Measurements from ENCODE around the gene MAML2.
A peak's percentile ranks its signal among the peaks of the same experiment; 100 is the strongest.

Gene MAML2

GRCh38 chr11:95991101-95991500, 351.9 kb downstream of the MAML2 start:
- Histone ChIP-seq H3K9me3 (ENCODE audit: control insufficient read depth, low read length) (no peaks in the 10 kb centered on the region), H3K4me3 (ENCODE audit: low read length) (peak overlapping the region; percentile 51), H3K27me3 (replicated peaks; ENCODE audit: control insufficient read depth, insufficient read depth, low read length) (no peaks in the 10 kb centered on the region), H3K36me3 (ENCODE audit: control insufficient read depth, insufficient read depth, low read length, severe bottlenecking) (peaks cover 4% of the 10 kb centered on the region), H3K9ac (ENCODE audit: low read length) (peak overlapping the region; percentile 46), H3K4me1 (ENCODE audit: control insufficient read depth, insufficient read depth, low read length) (peaks cover 23% of the 10 kb centered on the region)
- peak; percentile 66 for DNase-seq (ENCODE audit: low read depth)

- Histone ChIP-seq H3K9me3 (ENCODE audit: control insufficient read depth, low read length) (no peaks in the 10 kb centered on the region), H3K4me3 (ENCODE audit: low read length) (no peak overlapping the region), H3K4me1 (ENCODE audit: control insufficient read depth, insufficient read depth, low read length) (peaks cover 34% of the 10 kb centered on the region), H3K9ac (ENCODE audit: low read length) (no peak overlapping the region), H3K27me3 (replicated peaks; ENCODE audit: control insufficient read depth, insufficient read depth, low read length) (no peaks in the 10 kb centered on the region), H3K36me3 (ENCODE audit: control insufficient read depth, insufficient read depth, low read length, severe bottlenecking) (peaks cover 4% of the 10 kb centered on the region)
- no peak for DNase-seq (ENCODE audit: low read depth)
Measured at GRCh38 chr11:95989780-95990179, 353.2 kb downstream of the MAML2 start.

- H3K27me3 ChIP-seq (replicated peaks; ENCODE audit: control insufficient read depth, insufficient read depth, low read length): no peaks in the 10 kb centered on the region
- H3K9me3 ChIP-seq (ENCODE audit: control insufficient read depth, low read length): no peaks in the 10 kb centered on the region
- no peak overlapping the region for H3K9ac ChIP-seq (ENCODE audit: low read length)
- H3K36me3 ChIP-seq (ENCODE audit: control insufficient read depth, insufficient read depth, low read length, severe bottlenecking): peaks cover 4% of the 10 kb centered on the region
- DNase-seq (ENCODE audit: low read depth): no peak
- H3K4me1 ChIP-seq (ENCODE audit: control insufficient read depth, insufficient read depth, low read length): peaks cover 38% of the 10 kb centered on the region
- H3K4me3 ChIP-seq (ENCODE audit: low read length): no peak overlapping the region
Measured at GRCh38 chr11:95989076-95989605, 353.9 kb downstream of the MAML2 start.

GRCh38 chr11:95985174-95985808, 357.7 kb downstream of the MAML2 start:
- H3K9ac ChIP-seq (ENCODE audit: low read length): peak overlapping the region; percentile 57
- no peaks in the 10 kb centered on the region for H3K27me3 ChIP-seq (replicated peaks; ENCODE audit: control insufficient read depth, insufficient read depth, low read length)
- H3K36me3 ChIP-seq (ENCODE audit: control insufficient read depth, insufficient read depth, low read length, severe bottlenecking): peaks cover 32% of the 10 kb centered on the region
- H3K4me1 ChIP-seq (ENCODE audit: control insufficient read depth, insufficient read depth, low read length): peaks cover 17% of the 10 kb centered on the region
- H3K9me3 ChIP-seq (ENCODE audit: control insufficient read depth, low read length): no peaks in the 10 kb centered on the region
- DNase-seq (ENCODE audit: low read depth): peak; percentile 65
- peak overlapping the region; percentile 38 for H3K4me3 ChIP-seq (ENCODE audit: low read length)

GRCh38 chr11:95984072-95984471, 358.9 kb downstream of the MAML2 start:
- Histone ChIP-seq H3K27me3 (replicated peaks; ENCODE audit: control insufficient read depth, insufficient read depth, low read length) (no peaks in the 10 kb centered on the region), H3K9me3 (ENCODE audit: control insufficient read depth, low read length) (no peaks in the 10 kb centered on the region), H3K9ac (ENCODE audit: low read length) (no peak overlapping the region), H3K4me1 (ENCODE audit: control insufficient read depth, insufficient read depth, low read length) (peaks cover 17% of the 10 kb centered on the region), H3K4me3 (ENCODE audit: low read length) (no peak overlapping the region), H3K36me3 (ENCODE audit: control insufficient read depth, insufficient read depth, low read length, severe bottlenecking) (peaks cover 43% of the 10 kb centered on the region)
- DNase-seq (ENCODE audit: low read depth): no peak

- H3K27me3 ChIP-seq (replicated peaks; ENCODE audit: control insufficient read depth, insufficient read depth, low read length): no peaks in the 10 kb centered on the region
- H3K9me3 ChIP-seq (ENCODE audit: control insufficient read depth, low read length): no peaks in the 10 kb centered on the region
- no peak overlapping the region for H3K4me3 ChIP-seq (ENCODE audit: low read length)
- no peaks in the 10 kb centered on the region for H3K4me1 ChIP-seq (ENCODE audit: control insufficient read depth, insufficient read depth, low read length)
- peaks cover 42% of the 10 kb centered on the region for H3K36me3 ChIP-seq (ENCODE audit: control insufficient read depth, insufficient read depth, low read length, severe bottlenecking)
- peak; percentile 19 for DNase-seq (ENCODE audit: low read depth)
- no peak overlapping the region for H3K9ac ChIP-seq (ENCODE audit: low read length)
Measured at GRCh38 chr11:95977534-95978174, 365.3 kb downstream of the MAML2 start.

- H3K9me3 ChIP-seq (ENCODE audit: control insufficient read depth, low read length): no peaks in the 10 kb centered on the region
- H3K4me1 ChIP-seq (ENCODE audit: control insufficient read depth, insufficient read depth, low read length): no peaks in the 10 kb centered on the region
- H3K27me3 ChIP-seq (replicated peaks; ENCODE audit: control insufficient read depth, insufficient read depth, low read length): no peaks in the 10 kb centered on the region
- DNase-seq (ENCODE audit: low read depth): no peak
- H3K36me3 ChIP-seq (ENCODE audit: control insufficient read depth, insufficient read depth, low read length, severe bottlenecking): peaks cover 33% of the 10 kb centered on the region
- no peak overlapping the region for H3K4me3 ChIP-seq (ENCODE audit: low read length)
- H3K9ac ChIP-seq (ENCODE audit: low read length): no peak overlapping the region
Measured at GRCh38 chr11:95976550-95976949, 366.4 kb downstream of the MAML2 start.

- Histone ChIP-seq H3K36me3 (ENCODE audit: control insufficient read depth, insufficient read depth, low read length, severe bottlenecking) (peaks cover 23% of the 10 kb centered on the region), H3K4me1 (ENCODE audit: control insufficient read depth, insufficient read depth, low read length) (no peaks in the 10 kb centered on the region), H3K4me3 (ENCODE audit: low read length) (no peak overlapping the region), H3K9me3 (ENCODE audit: control insufficient read depth, low read length) (no peaks in the 10 kb centered on the region), H3K27me3 (replicated peaks; ENCODE audit: control insufficient read depth, insufficient read depth, low read length) (no peaks in the 10 kb centered on the region), H3K9ac (ENCODE audit: low read length) (no peak overlapping the region)
- no peak for DNase-seq (ENCODE audit: low read depth)
Measured at GRCh38 chr11:95975343-95975742, 367.7 kb downstream of the MAML2 start.

GRCh38 chr11:95972060-95972459, 370.9 kb downstream of the MAML2 start:
- DNase-seq (ENCODE audit: low read depth): no peak
- Histone ChIP-seq H3K36me3 (ENCODE audit: control insufficient read depth, insufficient read depth, low read length, severe bottlenecking) (no peaks in the 10 kb centered on the region), H3K4me3 (ENCODE audit: low read length) (no peak overlapping the region), H3K4me1 (ENCODE audit: control insufficient read depth, insufficient read depth, low read length) (no peaks in the 10 kb centered on the region), H3K9me3 (ENCODE audit: control insufficient read depth, low read length) (no peaks in the 10 kb centered on the region), H3K27me3 (replicated peaks; ENCODE audit: control insufficient read depth, insufficient read depth, low read length) (no peaks in the 10 kb centered on the region), H3K9ac (ENCODE audit: low read length) (no peak overlapping the region)

GRCh38 chr11:95968585-95968984, 374.4 kb downstream of the MAML2 start:
- no peak overlapping the region for H3K4me3 ChIP-seq (ENCODE audit: low read length)
- H3K27me3 ChIP-seq (replicated peaks; ENCODE audit: control insufficient read depth, insufficient read depth, low read length): no peaks in the 10 kb centered on the region
- H3K4me1 ChIP-seq (ENCODE audit: control insufficient read depth, insufficient read depth, low read length): no peaks in the 10 kb centered on the region
- H3K9me3 ChIP-seq (ENCODE audit: control insufficient read depth, low read length): no peaks in the 10 kb centered on the region
- no peak overlapping the region for H3K9ac ChIP-seq (ENCODE audit: low read length)
- no peaks in the 10 kb centered on the region for H3K36me3 ChIP-seq (ENCODE audit: control insufficient read depth, insufficient read depth, low read length, severe bottlenecking)
- no peak for DNase-seq (ENCODE audit: low read depth)

- Histone ChIP-seq H3K4me1 (ENCODE audit: control insufficient read depth, insufficient read depth, low read length) (no peaks in the 10 kb centered on the region), H3K9me3 (ENCODE audit: control insufficient read depth, low read length) (no peaks in the 10 kb centered on the region), H3K4me3 (ENCODE audit: low read length) (no peak overlapping the region), H3K27me3 (replicated peaks; ENCODE audit: control insufficient read depth, insufficient read depth, low read length) (no peaks in the 10 kb centered on the region), H3K9ac (ENCODE audit: low read length) (no peak overlapping the region), H3K36me3 (ENCODE audit: control insufficient read depth, insufficient read depth, low read length, severe bottlenecking) (no peaks in the 10 kb centered on the region)
- no peak for DNase-seq (ENCODE audit: low read depth)
Measured at GRCh38 chr11:95964281-95964680, 378.7 kb downstream of the MAML2 start.
